HEK293 (cell line): Measurements from ENCODE around the gene VMAC.

Experiments used
- EGR2 ChIP-seq: fragments of 450-650 bp; formaldehyde crosslinking; IDR thresholded peaks from 2 replicates; pipeline ENCODE4 v1.5.1; 2016; ENCODE audit warnings: low read depth, missing biosample characterization, missing genetic modification characterization
- MEIS1 ChIP-seq: sonication (generic); formaldehyde crosslinking; IDR thresholded peaks from 2 replicates; pipeline ENCODE4 v1.8.1; 2022; ENCODE audit warnings: missing genetic modification reagents, mild to moderate bottlenecking, borderline replicate concordance
- MZF1 ChIP-seq: fragments of 450-650 bp; formaldehyde crosslinking; IDR thresholded peaks from 2 replicates; pipeline ENCODE4 v1.5.1; 2017; ENCODE audit warnings: missing biosample characterization, missing genetic modification characterization, borderline replicate concordance
- ZNF302 ChIP-seq: fragments of 450-650 bp; formaldehyde crosslinking; IDR thresholded peaks from 2 replicates; pipeline ENCODE4 v1.5.1; 2016; ENCODE audit warnings: missing biosample characterization, missing genetic modification characterization, low read depth
- ZNF530 ChIP-seq: fragments of 450-650 bp; formaldehyde crosslinking; IDR thresholded peaks from 2 replicates; pipeline ENCODE4 v1.5.1; 2016; ENCODE audit warnings: low read depth, missing biosample characterization, missing genetic modification characterization

GRCh38 chr19:5935473-5936291 is 31.0 kb downstream of the VMAC start:
- TF ChIP-seq EGR2 (no peak), MEIS1 (CRISPR knock-in tag) (no peak), ZNF530 (tag by site-specific recombination) (no peak), ZNF302 (tag by site-specific recombination) (no peak), MZF1 (tag by site-specific recombination) (no peak)
